GM18499 (cell line): Measurements from ENCODE around the gene PPP2R2C.

Source experiments
- ATAC-seq: cut with Tn5 transposase; IDR thresholded peaks from one replicate; pipeline ENCODE4 v1.9.1; 2021; ENCODE audit warnings: moderate number of reproducible peaks; ENCODE audit not compliant: insufficient read depth, unreplicated experiment

The PPP2R2C gene

GRCh38 chr4:6451309-6451708 lies 21.1 kb downstream of the PPP2R2C start:
- no peak for ATAC-seq

GRCh38 chr4:6450709-6451108 lies 21.7 kb downstream of the PPP2R2C start:
- ATAC-seq, result no peak

GRCh38 chr4:6449746-6450369 lies 22.6 kb downstream of the PPP2R2C start:
- no peak for ATAC-seq

GRCh38 chr4:6449335-6449734 lies 23.1 kb downstream of the PPP2R2C start:
- ATAC-seq, result no peak

- no peak for ATAC-seq
These were observed 23.8 kb downstream of the PPP2R2C start for GRCh38 chr4:6448476-6449170.

GRCh38 chr4:6447672-6448171 lies 24.7 kb downstream of the PPP2R2C start:
- ATAC-seq, result no peak

GRCh38 chr4:6446538-6447451 lies 25.6 kb downstream of the PPP2R2C start:
- no peak for ATAC-seq

GRCh38 chr4:6446130-6446482 lies 26.3 kb downstream of the PPP2R2C start:
- ATAC-seq, result no peak

GRCh38 chr4:6445403-6446129 lies 26.8 kb downstream of the PPP2R2C start:
- no peak for ATAC-seq

- no peak for ATAC-seq
These were observed 27.8 kb downstream of the PPP2R2C start for GRCh38 chr4:6444582-6444981.

- no peak for ATAC-seq
These were observed 29.1 kb downstream of the PPP2R2C start for GRCh38 chr4:6443035-6444023.

GRCh38 chr4:6442555-6442954 lies 29.9 kb downstream of the PPP2R2C start:
- no peak for ATAC-seq

GRCh38 chr4:6441758-6442157 lies 30.7 kb downstream of the PPP2R2C start:
- ATAC-seq, result no peak

GRCh38 chr4:6441202-6441582 lies 31.2 kb downstream of the PPP2R2C start:
- ATAC-seq, result no peak

- ATAC-seq, result no peak
These were observed 31.8 kb downstream of the PPP2R2C start for GRCh38 chr4:6440506-6441201.

- no peak for ATAC-seq
These were observed 33.2 kb downstream of the PPP2R2C start for GRCh38 chr4:6439120-6439762.

- no peak for ATAC-seq
These were observed 34.6 kb downstream of the PPP2R2C start for GRCh38 chr4:6437826-6438238.

- no peak for ATAC-seq
These were observed 37.4 kb downstream of the PPP2R2C start for GRCh38 chr4:6435010-6435409.
